Measurements from ENCODE around the gene EEPD1.

The EEPD1 gene

GRCh38 chr7:36300696-36301350 lies 147.8 kb downstream of the EEPD1 start:
- no peak for DNase-seq

GRCh38 chr7:36301914-36302771 lies 149.1 kb downstream of the EEPD1 start:
- no peak for DNase-seq

- DNase-seq = no peak
Observed at GRCh38 chr7:36303202-36304098, 150.4 kb downstream of the EEPD1 start.

- DNase-seq = no peak
Observed at GRCh38 chr7:36304099-36304425, 151.0 kb downstream of the EEPD1 start.

- no peak for DNase-seq
Observed at GRCh38 chr7:36305226-36305625, 152.2 kb downstream of the EEPD1 start.

GRCh38 chr7:36305648-36306047 lies 152.6 kb downstream of the EEPD1 start:
- no peak for DNase-seq

- no peak for DNase-seq
Observed at GRCh38 chr7:36306222-36306621, 153.2 kb downstream of the EEPD1 start.

GRCh38 chr7:36306722-36307121 lies 153.7 kb downstream of the EEPD1 start:
- DNase-seq = no peak

- no peak for DNase-seq
Observed at GRCh38 chr7:36308031-36308430, 155.0 kb downstream of the EEPD1 start.

- no peak for DNase-seq
Observed at GRCh38 chr7:36309301-36309700, 156.2 kb downstream of the EEPD1 start.

GRCh38 chr7:36309716-36310115 lies 156.7 kb downstream of the EEPD1 start:
- DNase-seq = no peak

- DNase-seq = no peak
Observed at GRCh38 chr7:36310897-36311296, 157.8 kb downstream of the EEPD1 start.

GRCh38 chr7:36311539-36311938 lies 158.5 kb downstream of the EEPD1 start:
- no peak for DNase-seq

GRCh38 chr7:36312064-36312914 lies 159.2 kb downstream of the EEPD1 start:
- DNase-seq = no peak

GRCh38 chr7:36312915-36313334 lies 159.9 kb downstream of the EEPD1 start:
- no peak for DNase-seq

- no peak for DNase-seq
Observed at GRCh38 chr7:36313607-36314006, 160.6 kb downstream of the EEPD1 start.

- DNase-seq = no peak
Observed at GRCh38 chr7:36314491-36314890, 161.4 kb downstream of the EEPD1 start.

GRCh38 chr7:36315309-36315944 lies 162.4 kb downstream of the EEPD1 start:
- DNase-seq = no peak

- DNase-seq = no peak
Observed at GRCh38 chr7:36316319-36316718, 163.3 kb downstream of the EEPD1 start.

GRCh38 chr7:36317276-36317675 lies 164.2 kb downstream of the EEPD1 start:
- no peak for DNase-seq

GRCh38 chr7:36318116-36318515 lies 165.1 kb downstream of the EEPD1 start:
- DNase-seq = no peak
